RWPE1 (cell line): ENCODE measurements around the gene NFATC4.

Experiments used
- CTCF ChIA-PET: fragments of 350-600 bp; sonication (Branson Sonifier 250); formaldehyde crosslinking; extraction: SDS; loops from one replicate; lab custom pipeline; 2021; lab: Yijun Ruan, JAX
- POLR2A ChIA-PET: fragments of 400-600 bp; formaldehyde crosslinking; extraction: SDS; loops from one replicate; lab custom pipeline; 2020; ENCODE audit warnings: antibody characterized with exemption; ENCODE audit not compliant: low non-redundant PET; lab: Yijun Ruan, JAX
- DNase-seq: peaks from one replicate; pipeline ENCODE4 v3.0.0; 2012; ENCODE audit warnings: low spot score
- H3K27ac ChIP-seq: fragments of 450-650 bp; 2 replicates; pipeline ENCODE4 v1.5.1; 2017
- TF ChIP-seq, protein P1 (sequence below): fragments of 450-650 bp; conservative IDR thresholded peaks from 2 replicates; pipeline ENCODE4 v1.5.1; 2017; ENCODE audit warnings: low read depth, mild to moderate bottlenecking

Gene NFATC4

DNA sequence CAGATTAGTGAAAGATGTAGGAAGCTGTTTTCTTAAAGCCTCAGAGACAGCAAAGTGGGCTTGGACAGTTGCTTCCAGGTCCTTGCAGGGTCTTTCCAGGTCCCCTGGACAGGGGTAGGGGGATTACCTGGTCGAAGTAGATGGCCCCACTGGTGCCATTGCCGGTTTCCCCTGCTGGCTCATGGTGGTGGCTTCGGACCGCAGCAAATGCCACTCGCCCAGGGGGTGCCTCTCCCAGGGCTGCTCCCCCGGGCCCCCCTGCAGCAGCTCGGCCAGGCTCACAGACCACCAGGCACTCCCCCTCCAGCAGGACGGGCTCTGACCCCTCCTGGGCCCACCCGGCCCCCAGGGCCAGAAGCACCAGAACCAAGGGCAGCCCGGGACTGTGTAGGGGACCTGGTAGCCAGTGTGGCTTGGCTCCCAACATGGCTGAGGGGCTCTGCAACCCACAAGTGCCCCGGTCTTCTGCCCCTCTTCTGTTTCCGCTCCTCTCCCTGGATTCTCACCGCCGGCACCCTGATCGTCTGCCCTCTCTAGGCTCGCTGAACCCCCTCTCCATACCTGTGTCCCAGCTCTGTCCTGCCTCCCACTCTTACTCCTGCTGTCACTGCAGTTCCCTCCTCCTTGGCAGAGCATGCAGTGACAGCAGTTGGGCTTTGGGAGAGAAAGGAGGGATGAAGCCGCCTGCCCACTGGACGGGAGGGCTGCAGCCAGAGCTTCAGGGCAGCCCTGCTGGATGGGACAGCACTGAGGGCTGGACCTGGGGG lies 60.8 kb downstream of the NFATC4 start:
- no peak for DNase-seq
- peak overlapping the region; percentile 91 for H3K27ac ChIP-seq
- ChIA-PET POLR2A (no interaction called here), CTCF (interaction anchor here (0.6 to 2.6 kb wide), 3 partner anchors 95 to 337 kb away, joined by 3 to 11 read pairs (median 5); no protein-coding TSS in a partner anchor)
- TF ChIP-seq, protein P1, sequence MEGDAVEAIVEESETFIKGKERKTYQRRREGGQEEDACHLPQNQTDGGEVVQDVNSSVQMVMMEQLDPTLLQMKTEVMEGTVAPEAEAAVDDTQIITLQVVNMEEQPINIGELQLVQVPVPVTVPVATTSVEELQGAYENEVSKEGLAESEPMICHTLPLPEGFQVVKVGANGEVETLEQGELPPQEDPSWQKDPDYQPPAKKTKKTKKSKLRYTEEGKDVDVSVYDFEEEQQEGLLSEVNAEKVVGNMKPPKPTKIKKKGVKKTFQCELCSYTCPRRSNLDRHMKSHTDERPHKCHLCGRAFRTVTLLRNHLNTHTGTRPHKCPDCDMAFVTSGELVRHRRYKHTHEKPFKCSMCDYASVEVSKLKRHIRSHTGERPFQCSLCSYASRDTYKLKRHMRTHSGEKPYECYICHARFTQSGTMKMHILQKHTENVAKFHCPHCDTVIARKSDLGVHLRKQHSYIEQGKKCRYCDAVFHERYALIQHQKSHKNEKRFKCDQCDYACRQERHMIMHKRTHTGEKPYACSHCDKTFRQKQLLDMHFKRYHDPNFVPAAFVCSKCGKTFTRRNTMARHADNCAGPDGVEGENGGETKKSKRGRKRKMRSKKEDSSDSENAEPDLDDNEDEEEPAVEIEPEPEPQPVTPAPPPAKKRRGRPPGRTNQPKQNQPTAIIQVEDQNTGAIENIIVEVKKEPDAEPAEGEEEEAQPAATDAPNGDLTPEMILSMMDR, result no peak
